Right atrium auricular region (tissue), 2 donors: Measurements from ENCODE around the gene NAMPT. TPM values are rescaled to one million over a fixed set of nuclear protein-coding genes. Genes with fewer than 3 reads are reported as not detected.
A peak's percentile ranks its signal among the peaks of the same experiment; 100 is the strongest.
"Not testable (repeated sequence)": the region's sequence is repeated elsewhere in the genome, so short reads cannot be mapped to it uniquely, and the experiment has no call there.

Experiments used
- DNase-seq: peaks from one replicate; pipeline ENCODE4 v3.0.0-alpha.2; 2019; ENCODE audit warnings: low spot score
- H3K27ac ChIP-seq, 2 donors: fragments of 200-600 bp; sonication (generic); 1 replicate in 1 of 2; 2 replicates in 1 of 2; pipeline ENCODE4 v1.5.1; 2016 to 2019
- H3K27me3 ChIP-seq, 2 donors: fragments of 200-600 bp; sonication (generic); one replicate each; pipeline versions ENCODE4 v1.5.1 to v1.6.0; 2017 to 2019
- H3K36me3 ChIP-seq: fragments of 200-600 bp; sonication (generic); one replicate; pipeline ENCODE4 v1.5.1; 2016
- H3K4me1 ChIP-seq, 2 donors: fragments of 200-600 bp; sonication (generic); one replicate each; pipeline versions ENCODE4 v1.5.1 to v1.6.0; 2017 to 2019
- H3K4me3 ChIP-seq, 2 donors: fragments of 200-600 bp; sonication (generic); 1 replicate in 1 of 2; 2 replicates in 1 of 2; pipeline ENCODE4 v1.5.1; 2017 to 2019; ENCODE audit warnings: mild to moderate bottlenecking in 1 of 2, moderate library complexity in 1 of 2
- H3K9me3 ChIP-seq, 2 donors: fragments of 200-600 bp; sonication (generic); one replicate each; pipeline ENCODE4 v1.5.1; 2019
- CTCF ChIP-seq, 2 donors: fragments of 200-600 bp; sonication (generic); IDR thresholded peaks; one replicate each; pipeline ENCODE4 v1.5.1; 2019; ENCODE audit warnings: antibody characterized with exemption in 2 of 2
- total RNA-seq, 2 donors: library from RNA; depleted of rRNA; stranded (reverse); fragments of >200 nt; gene quantifications; one replicate each; pipeline ENCODE4 v1.1.0, GENCODE V29; 2016

The NAMPT gene
- total RNA-seq, 2 donors from 2014 or later, result 143 to 194 TPM

- no peaks in the 10 kb centered on the region for H3K27me3 ChIP-seq
- H3K36me3 ChIP-seq, result no peaks in the 10 kb centered on the region
- no peaks in the 10 kb centered on the region for H3K9me3 ChIP-seq
- peak overlapping the region; percentile 83 to 94 for H3K27ac ChIP-seq
- H3K4me3 ChIP-seq, result no peak overlapping the region
- DNase-seq, result no peak
- peaks cover 0 to 46% of the 10 kb centered on the region in 2 donors for H3K4me1 ChIP-seq
- TF ChIP-seq CTCF (IDR thresholded peaks at IDR 0.05), result no peak
Observed at GRCh38 chr7:106215868-106216516, 68.8 kb downstream of the NAMPT start.

- not testable (repeated sequence) for DNase-seq, H3K27ac ChIP-seq, H3K4me1 ChIP-seq, H3K27me3 ChIP-seq, H3K36me3 ChIP-seq, H3K4me3 ChIP-seq, H3K9me3 ChIP-seq
Observed at GRCh38 chr7:106208944-106209343, 75.8 kb downstream of the NAMPT start.

- peak overlapping the region in 1 of 2 donors; percentile 33 for H3K27ac ChIP-seq
- TF ChIP-seq CTCF (IDR thresholded peaks at IDR 0.05), result no peak
- no peaks in the 10 kb centered on the region for H3K36me3 ChIP-seq
- H3K4me1 ChIP-seq, result peaks cover 0 to 6% of the 10 kb centered on the region in 2 donors
- no peaks in the 10 kb centered on the region for H3K27me3 ChIP-seq
- no peak for DNase-seq
- no peak overlapping the region for H3K4me3 ChIP-seq
- H3K9me3 ChIP-seq, result no peaks in the 10 kb centered on the region
Observed at GRCh38 chr7:106206826-106207541, 77.8 kb downstream of the NAMPT start.

- no peak for TF ChIP-seq CTCF (IDR thresholded peaks at IDR 0.05)
- Histone ChIP-seq H3K27me3 (no peaks in the 10 kb centered on the region), H3K4me3 (no peak overlapping the region), H3K27ac (no peak overlapping the region), H3K4me1 (peaks cover 0 to 6% of the 10 kb centered on the region in 2 donors), H3K36me3 (no peaks in the 10 kb centered on the region), H3K9me3 (no peaks in the 10 kb centered on the region)
- no peak for DNase-seq
Observed at GRCh38 chr7:106205621-106206222, 79.1 kb downstream of the NAMPT start.

GRCh38 chr7:106203473-106203872 lies 81.3 kb downstream of the NAMPT start:
- no peak overlapping the region for H3K4me3 ChIP-seq
- no peaks in the 10 kb centered on the region for H3K9me3 ChIP-seq
- no peak overlapping the region for H3K27ac ChIP-seq
- H3K36me3 ChIP-seq, result no peaks in the 10 kb centered on the region
- H3K4me1 ChIP-seq, result peaks cover 0 to 25% of the 10 kb centered on the region in 2 donors
- DNase-seq, result no peak
- no peaks in the 10 kb centered on the region for H3K27me3 ChIP-seq
- no peak for TF ChIP-seq CTCF (IDR thresholded peaks at IDR 0.05)

- Histone ChIP-seq H3K27me3 (no peaks in the 10 kb centered on the region), H3K4me1 (peaks cover 0 to 19% of the 10 kb centered on the region in 2 donors), H3K36me3 (no peaks in the 10 kb centered on the region), H3K27ac (no peak overlapping the region), H3K9me3 (no peaks in the 10 kb centered on the region), H3K4me3 (no peak overlapping the region)
- TF ChIP-seq CTCF (IDR thresholded peaks at IDR 0.05), result no peak
- no peak for DNase-seq
Observed at GRCh38 chr7:106201164-106201563, 83.6 kb downstream of the NAMPT start.
